Pons (tissue), 1 donor: ENCODE results near the gene SEC14L3.

Source experiments
- DNase-seq: peaks from one replicate; pipeline ENCODE4 v3.0.0-alpha.2; 2016; ENCODE audit warnings: low spot score

SEC14L3 gene

DNA sequence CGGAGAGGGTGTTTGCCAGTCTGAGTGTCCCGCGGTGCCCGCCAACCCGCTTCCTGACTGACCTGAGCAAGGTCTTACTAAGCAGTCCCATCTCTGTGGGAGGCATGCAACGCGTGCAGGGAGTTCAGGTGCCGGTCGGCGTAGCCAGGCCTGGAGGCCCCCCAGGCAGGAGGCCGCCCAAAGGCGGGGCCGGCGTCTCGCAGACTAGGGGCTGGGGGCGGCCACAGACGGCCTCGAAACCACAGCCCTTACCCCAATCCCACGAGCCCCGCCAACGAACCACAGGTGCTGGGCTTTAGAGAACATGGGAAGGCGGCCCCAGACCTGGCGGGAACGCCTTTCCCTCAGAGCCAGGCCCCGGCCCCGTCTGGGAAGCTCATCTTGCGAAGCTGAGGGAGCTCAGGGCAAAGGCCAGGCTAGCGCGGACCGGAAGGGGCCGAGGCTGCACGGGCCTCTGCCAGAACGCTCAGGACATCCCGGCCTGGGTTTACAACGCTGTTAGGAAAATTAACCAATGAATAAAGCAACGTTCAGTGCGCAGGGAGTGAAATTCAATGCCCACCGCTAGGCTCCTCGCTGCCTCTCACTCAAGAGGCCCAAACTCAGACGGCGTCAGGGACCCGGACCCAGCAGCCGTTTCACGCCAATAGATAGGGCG is 48.4 kb downstream of the SEC14L3 start:
- no peak for DNase-seq

DNA sequence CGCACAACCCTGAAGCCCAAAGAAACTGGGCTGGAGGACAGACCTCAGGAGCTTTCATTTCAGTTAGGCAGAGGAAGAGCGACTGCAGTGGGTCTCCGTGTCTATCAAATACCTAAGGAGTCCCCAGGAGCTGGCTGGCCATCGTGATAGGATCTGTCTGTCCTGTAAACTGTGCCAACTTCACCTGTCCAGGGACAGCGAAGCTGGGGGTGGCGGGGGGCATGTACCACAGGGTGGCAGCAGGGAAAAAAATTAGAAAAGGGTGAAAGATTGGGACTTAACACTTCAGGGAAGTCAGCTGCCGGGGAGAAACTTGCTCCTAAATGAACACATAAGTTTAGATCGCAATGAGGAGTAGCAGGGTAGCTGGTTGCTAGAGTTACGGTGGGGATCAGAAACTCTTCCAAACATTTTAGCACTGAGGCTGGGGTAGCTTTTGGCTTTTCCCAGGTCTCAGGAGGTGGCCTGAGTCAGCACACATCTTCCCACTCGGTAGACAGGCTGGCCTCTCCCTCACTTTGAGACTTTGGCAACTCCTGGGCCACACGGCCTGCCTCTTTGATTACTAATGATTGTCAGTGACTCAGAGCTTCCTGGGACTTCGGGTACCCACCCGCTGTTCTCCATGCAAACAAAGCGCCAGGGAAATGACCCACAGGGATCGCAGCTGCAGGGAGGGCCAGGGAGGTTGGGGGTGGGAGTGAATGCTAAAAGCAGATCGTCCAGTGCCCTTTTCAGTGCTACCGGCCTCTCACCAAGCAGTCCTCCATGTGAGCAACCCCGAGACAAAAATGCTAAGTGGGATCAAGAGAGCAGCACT is 49.1 kb downstream of the SEC14L3 start:
- peak; percentile 70 for DNase-seq

DNA sequence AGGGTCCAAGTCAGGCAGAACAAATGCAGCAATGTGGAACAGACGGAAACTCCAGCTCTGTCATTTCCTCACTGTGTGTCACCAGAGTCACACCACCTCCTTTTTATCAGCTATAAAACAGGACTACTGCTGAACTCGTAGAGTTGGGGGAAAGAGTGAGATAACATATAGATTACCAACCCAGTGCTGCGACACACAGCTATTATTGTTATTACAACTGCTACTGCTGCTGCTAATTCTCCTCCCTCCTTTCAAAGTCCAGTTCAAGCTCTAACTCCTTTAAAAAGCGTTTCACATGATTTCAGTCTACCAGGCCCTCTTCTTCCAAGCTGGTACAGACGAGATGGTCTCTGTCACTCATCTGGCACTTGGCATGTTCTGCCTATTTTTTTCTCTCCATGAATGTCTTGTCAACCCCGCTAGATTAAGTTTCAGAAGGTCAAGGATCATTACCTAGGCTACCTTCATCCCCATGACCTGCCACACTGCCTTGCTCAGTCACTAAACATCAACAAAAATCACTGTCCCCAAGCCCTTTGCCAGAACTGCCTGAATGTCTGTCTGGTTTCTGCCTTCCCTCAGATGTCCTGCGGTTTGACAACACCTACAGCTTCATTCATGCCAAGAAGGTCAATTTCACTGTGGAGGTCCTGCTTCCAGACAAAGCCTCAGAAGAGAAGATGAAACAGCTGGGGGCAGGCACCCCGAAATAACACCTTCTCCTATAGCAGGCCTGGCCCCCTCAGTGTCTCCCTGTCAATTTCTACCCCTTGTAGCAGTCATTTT is 49.9 kb downstream of the SEC14L3 start:
- no peak for DNase-seq

DNA sequence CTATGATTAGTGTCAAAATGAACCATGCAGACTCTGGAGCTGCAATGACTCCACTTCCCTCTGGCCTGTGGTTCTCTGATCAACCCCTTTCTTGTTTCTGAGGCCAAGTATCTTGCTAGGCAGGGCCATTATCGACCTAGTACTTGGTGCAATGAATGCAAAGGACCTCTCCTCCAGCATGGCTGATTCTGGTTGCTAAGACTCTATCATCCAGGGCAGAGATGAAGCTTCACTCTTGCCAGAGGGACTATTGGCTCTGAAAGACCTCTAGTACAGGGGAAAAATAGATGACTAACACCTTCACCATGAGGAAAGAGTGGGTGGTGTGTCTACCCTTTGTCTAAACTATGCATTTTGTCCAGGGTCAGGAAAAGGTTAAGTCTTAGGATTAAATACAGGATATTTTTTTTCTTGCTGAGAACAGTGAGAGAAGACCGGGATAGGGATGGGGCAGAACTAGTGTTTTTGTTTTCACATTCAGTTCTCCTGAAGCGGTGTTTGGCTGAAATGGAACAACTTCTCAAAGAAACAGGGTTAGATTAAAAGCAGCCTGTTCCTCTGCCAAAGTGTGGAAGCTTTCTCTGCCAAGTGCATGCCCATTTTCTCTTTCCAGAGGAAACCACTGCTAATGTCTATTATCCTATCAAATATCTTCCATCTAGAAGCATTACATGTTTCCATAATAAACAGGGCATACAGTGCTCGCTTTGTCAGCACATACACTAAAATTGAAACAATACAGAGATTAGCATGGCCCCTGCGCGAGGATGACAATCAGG is 51.3 kb downstream of the SEC14L3 start:
- DNase-seq = peak; percentile 32

DNA sequence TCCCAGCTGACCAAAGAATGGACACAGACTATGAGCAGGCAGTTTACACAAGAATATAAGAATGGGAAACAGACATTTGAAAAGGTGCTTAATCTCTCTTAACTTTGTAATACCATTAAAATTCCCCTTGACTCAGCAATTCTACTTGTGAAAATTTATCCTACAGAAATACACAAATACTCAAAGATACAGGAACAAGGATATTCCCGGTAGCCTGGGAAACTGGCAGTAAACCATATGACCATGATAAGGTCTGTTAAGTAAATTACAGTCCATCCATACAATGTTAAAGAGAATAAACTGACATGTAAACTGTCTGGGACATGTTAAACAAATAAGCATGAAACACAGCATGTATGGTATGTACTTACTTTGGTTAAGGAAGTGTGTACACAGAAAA is 55.0 kb downstream of the SEC14L3 start:
- DNase-seq = no peak

DNA sequence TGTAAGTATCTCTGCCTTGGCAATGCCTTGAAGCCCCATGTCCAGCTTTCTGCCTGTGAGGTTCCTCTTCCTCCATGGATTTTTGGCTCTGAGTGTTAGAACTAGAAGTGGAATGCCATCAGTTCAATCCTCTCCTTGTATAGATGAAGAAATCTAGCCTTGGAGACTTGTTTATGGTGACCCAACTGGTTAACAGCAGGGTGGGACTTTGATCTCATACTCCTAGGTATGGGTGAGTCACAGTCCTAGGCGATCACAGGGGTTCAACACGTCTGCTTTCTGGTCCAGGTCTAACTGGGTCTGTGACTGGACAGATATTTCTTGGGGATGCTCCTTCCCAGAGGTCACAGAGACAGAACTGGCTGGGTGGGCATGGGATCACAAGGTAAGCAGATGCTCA is 55.4 kb downstream of the SEC14L3 start:
- DNase-seq = no peak

DNA sequence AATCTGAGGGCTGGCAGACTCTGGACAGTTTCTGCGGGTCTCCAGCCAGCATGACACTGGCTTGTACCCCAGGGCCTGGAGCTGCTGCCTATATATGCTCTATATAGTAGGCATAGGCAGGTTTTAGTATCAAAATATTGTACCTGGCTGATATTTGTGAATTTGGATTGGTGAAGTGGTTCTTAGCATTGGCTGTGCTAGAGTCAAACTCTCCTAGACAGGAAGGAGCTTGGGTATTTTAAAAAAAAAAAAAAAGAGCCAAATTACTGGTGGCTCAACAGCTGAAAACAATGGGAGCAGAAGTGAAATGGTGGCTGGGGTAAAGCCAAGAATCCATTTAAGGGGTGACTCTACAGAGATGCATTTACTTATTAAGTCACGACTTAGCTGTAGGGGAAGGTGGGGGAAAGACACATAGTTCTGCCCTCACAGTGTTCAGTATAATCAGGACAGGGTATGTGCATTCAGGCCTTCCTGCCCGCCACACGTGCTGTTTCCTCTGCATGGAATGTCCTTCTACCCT is 57.2 kb downstream of the SEC14L3 start:
- no peak for DNase-seq

DNA sequence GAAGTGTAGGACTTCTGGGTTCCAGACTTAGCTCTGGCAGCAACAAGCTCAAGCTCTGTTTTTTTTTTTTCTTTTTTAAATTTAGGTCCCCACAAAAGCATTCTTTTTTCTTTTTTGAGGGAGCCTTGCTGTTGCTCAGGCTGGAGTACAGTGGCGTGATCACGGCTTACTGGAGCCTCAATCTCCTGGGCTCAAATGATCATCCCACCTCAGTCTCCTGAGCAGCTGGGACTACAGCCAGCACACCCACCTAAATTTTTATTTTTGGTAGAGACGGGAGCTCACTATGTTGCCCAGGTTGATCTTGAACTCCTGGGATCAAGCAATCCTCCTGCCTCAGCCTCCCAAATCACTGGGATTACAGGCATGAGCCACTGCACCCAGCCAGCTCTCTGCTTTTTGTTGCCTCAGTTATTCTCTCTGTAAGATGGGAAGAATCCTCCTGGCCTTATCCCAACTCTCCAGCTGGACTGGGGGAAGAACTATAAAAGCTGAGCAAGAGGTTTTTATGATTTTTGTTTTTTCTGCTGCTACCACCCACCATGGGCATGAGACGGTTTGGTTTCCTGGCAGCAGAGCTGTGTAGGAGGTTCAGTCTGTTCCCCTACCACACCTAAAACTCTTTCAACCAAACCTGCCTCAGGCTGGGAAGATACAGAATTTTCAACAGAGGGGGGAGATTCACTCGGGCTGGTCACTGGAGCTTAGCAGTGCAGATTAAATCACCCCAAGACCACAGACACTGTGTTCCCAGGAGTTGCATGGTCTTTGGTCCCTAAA is 57.9 kb downstream of the SEC14L3 start:
- no peak for DNase-seq

DNA sequence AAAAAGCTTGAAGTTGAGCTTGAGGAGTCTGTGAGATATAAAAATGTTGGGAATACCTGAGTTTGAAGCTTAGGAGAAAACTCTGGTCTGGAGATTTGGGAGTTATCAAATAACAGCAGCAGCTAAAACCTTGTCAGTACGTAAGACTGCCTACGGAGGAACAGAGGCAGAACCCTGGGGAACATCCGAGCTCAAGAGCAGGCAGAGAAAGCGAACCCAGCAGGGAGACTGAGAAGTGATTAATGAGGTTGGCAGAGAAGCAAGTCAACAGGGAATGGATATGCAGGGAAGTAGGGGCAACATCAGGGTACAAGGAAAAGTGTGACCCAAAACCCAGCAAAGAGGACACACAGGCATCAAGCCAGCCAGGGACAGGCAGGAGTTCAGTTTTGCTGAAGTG is 58.8 kb downstream of the SEC14L3 start:
- no peak for DNase-seq

DNA sequence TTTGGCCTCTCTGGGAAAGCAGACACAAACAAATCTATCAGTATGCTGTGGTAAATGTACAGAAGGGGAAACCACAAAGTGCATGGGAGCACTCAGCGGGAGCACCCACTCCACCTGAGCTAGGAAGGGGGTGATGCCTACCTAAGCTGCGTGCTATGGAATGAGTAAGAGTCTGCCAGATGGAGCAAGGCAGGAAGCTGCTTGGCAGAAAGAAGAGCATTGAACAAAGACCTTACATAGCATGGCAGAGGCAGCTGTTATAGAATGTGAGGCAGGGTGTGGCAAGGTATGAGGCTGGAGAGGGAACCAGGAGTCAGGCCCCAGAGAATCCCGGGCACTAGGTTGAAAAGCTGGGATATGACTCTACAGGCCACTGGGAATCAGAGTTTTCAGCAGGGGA is 60.0 kb downstream of the SEC14L3 start:
- DNase-seq = no peak
